H1 (cell line): Measurements from ENCODE around the gene TRHDE. TPM values are rescaled to one million over a fixed set of nuclear protein-coding genes. Genes with fewer than 3 reads are reported as not detected.

Source experiments
- GTF2F1 ChIP-seq: IDR thresholded peaks from 2 replicates; pipeline ENCODE4 v1.6.1; 2012; ENCODE audit warnings: low read depth, low read length, improper control_type of control experiment, borderline replicate concordance
- polyA plus RNA-seq, 7 experiments: library from polyadenylated mRNA; depleted of rRNA in 3 of 7; stranded (reverse) in 5 of 7; unstranded in 2 of 7; fragments of >200 nt in 5 of 7; fragments of 200-250 nt in 2 of 7; gene quantifications; 1 replicate in 5 of 7; 2 replicates in 1 of 7; 4 replicates in 1 of 7; pipeline versions ENCODE4 v1.2.1 to v1.2.3, GENCODE V29; 2011 to 2013; ENCODE audit warnings: missing spikeins in 2 of 7, mixed read lengths in 2 of 7
- total RNA-seq: library from RNA; stranded (reverse); fragmentation: NEBNext Ultra II Directional; extraction: Animal tissue kit (Norgen Biotek cat#: 25700); gene quantifications from 2 replicates; pipeline ENCODE4 v1.2.1, GENCODE V29; 2021

The TRHDE gene
- total and polyA plus RNA-seq, 2 of the 8 experiments (the other 6 are each of a cell fraction or from before 2014, with no cell fraction given), result 1.3 to 5.0 TPM

DNA sequence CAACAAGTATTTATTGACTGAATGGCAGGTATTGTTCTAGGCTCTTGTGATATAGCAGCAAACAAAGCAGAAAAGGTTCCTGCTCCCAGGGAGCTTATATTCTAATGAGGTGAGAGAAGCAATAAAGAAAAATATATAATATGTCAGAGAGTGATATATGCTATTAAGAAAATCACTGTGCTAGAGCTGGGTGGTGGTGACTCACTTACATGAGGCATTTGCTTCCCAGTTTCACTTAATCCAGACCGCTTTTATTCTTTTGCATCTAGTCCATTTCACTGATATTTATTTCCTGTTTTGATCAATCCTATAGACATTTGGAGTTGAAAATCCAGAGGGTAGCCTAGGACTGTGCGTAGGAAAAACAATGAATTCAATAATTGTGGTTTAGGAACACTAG is 17.5 kb downstream of the TRHDE start (continued):
- TF ChIP-seq GTF2F1, result no peak
- TF ChIP-seq, all 59 proteins: peak for 0
